ENCODE data around the gene CCDC148. TPM values are rescaled to one million over a fixed set of nuclear protein-coding genes. Genes with fewer than 3 reads are reported as not detected.

CCDC148 gene
- total RNA-seq, 1 donor from 2014 or later, result not detected

DNA sequence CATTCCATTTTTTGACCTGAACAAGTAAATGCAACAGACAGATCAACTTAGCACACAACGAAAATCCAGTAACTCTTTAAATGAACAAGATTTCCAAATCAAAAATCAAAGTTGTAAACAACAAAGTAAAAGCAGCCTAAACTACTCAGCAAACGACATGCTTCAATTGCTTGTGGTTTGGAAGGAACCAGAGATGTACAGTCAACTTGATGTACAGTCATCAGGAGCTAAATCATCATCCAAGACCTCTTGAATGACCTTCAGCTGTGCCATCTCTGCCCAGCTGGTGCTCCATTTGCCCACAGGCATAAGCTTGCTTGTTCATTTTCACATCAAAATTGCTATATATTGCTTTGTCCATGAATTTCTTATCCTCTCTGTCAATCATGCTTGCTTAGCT is 245.1 kb downstream of the CCDC148 start:
- Mint-ChIP-seq H3K27ac (no peak overlapping the region), H3K9me3 (no peaks in the 10 kb centered on the region), H3K4me3 (no peak overlapping the region), H3K4me1 (no peaks in the 10 kb centered on the region), H3K36me3 (ENCODE audit: low read depth) (no peaks in the 10 kb centered on the region), H3K27me3 (peaks cover 3% of the 10 kb centered on the region)
- intact Hi-C loops (cut with micrococcal nuclease), result no loop called here
- no peak for DNase-seq

DNA sequence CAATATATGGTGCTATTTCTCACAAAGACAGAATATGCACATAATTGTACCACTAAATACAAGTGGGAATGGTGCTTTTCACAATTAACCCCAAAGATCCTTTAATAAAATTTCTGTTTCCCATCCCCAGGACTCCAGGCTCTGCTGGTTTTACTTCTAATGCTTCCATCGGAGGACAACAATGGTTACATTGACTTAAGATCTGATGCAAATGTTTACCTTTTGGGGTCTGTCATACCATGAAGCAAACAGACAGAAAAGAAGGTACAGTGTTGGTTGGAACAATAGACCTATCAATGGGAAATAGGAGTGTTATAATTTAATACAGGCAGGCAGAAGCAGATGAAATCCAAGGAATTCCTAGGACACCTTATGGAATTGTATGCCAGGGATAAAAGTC is 249.2 kb downstream of the CCDC148 start:
- Mint-ChIP-seq H3K27me3 (peaks cover 12% of the 10 kb centered on the region), H3K9me3 (no peaks in the 10 kb centered on the region), H3K36me3 (ENCODE audit: low read depth) (no peaks in the 10 kb centered on the region), H3K27ac (no peak overlapping the region), H3K4me3 (no peak overlapping the region), H3K4me1 (no peaks in the 10 kb centered on the region)
- intact Hi-C loops (cut with micrococcal nuclease), result no loop called here
- no peak for DNase-seq

DNA sequence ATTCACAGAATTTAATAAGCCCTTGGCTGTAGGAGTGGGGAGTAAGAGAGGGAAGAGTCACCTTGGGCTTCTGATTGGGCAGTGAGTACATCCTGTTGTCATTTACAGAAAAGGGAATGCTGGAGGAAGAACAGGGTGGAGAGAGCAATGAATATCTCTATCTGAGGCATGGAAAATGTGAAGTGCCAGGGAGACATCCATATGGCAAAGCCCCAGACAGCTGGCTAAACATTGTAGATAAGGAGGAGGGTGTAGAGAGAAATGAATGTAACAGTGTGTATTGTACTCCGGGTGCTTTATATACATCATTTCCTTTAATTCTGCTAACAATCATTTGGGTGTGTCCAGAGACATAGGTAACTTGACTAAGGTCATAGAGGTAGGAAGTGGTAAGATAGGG is 251.3 kb downstream of the CCDC148 start:
- no peaks in the 10 kb centered on the region for H3K9me3 Mint-ChIP-seq
- H3K27ac Mint-ChIP-seq, result no peak overlapping the region
- DNase-seq, result no peak
- no peaks in the 10 kb centered on the region for H3K4me1 Mint-ChIP-seq
- no peak overlapping the region for H3K4me3 Mint-ChIP-seq
- intact Hi-C loops (cut with micrococcal nuclease), result no loop called here
- no peaks in the 10 kb centered on the region for H3K36me3 Mint-ChIP-seq (ENCODE audit: low read depth)
- peaks cover 14% of the 10 kb centered on the region for H3K27me3 Mint-ChIP-seq

- Mint-ChIP-seq H3K4me3 (no peak overlapping the region), H3K27me3 (peaks cover 19% of the 10 kb centered on the region), H3K4me1 (no peaks in the 10 kb centered on the region), H3K27ac (no peak overlapping the region), H3K36me3 (ENCODE audit: low read depth) (no peaks in the 10 kb centered on the region), H3K9me3 (no peaks in the 10 kb centered on the region)
- DNase-seq, result no peak
- intact Hi-C loops (cut with micrococcal nuclease), result no loop called here
Observed at GRCh38 chr2:158204741-158205165, 251.8 kb downstream of the CCDC148 start.

DNA sequence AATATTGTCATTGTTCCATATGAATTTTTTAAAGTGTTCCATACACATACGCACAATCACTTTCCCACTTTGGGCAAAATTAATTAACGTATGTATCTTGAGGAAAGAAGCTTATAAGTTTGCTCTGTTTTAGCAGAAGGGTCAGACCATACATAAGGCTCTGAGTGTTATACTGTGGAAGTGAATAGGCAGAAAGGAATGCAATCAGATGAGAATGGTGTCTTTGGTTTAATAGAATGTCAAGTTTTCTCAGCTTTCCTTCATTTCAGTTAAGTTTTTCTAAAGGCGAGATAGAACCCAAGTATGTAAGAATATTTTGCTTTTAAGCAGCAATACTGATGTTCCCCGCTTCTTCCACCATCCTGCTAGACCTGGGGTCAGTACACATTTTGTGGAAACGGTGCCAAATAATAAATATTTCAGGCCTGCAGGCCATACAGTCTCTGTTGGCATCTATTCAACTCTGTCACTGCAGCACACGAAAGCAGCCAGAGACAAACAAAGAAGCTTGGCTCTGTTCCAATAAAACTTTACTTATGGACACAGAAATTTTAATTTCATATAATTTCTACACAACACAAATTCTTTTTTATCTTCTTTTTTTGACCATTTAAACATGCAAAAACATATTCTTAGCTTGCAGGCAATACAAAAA is 254.3 kb downstream of the CCDC148 start:
- Mint-ChIP-seq H3K27ac (no peak overlapping the region), H3K4me1 (no peaks in the 10 kb centered on the region), H3K27me3 (peaks cover 24% of the 10 kb centered on the region), H3K4me3 (no peak overlapping the region), H3K36me3 (ENCODE audit: low read depth) (no peaks in the 10 kb centered on the region), H3K9me3 (no peaks in the 10 kb centered on the region)
- no peak for DNase-seq
- intact Hi-C loops (cut with micrococcal nuclease), result no loop called here

DNA sequence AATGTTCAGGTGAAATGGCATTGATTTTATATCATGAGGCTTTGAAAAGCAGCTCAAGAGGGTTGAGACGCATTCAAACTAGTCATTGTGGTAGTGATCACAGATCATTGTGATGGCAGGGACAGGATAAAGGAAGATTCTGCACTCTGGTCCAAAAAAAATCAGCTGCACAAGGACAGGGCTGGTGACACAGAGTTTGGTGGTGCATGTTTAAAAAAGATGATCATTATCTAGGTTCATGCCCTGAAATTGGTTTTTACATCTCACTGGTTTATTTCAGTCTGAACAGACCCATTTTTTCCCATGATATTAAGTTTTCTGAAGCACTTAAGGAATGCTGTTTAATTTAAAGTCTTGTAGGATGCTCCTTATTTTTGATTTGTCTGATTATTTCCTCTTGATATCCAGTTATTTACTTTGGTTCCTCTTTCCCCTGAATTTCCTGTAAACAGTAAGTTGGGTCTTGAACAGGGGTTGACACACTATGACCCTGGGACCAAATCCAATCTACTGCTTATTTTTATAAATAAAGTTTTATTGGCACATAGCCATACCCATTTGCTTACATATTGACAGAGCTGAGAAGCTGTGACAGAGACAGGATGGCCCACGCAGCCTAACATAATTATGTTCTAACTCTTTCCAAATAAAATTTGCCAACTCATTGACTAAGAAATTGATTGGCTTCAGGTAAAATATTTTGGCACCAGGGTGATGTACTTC is 256.5 kb downstream of the CCDC148 start:
- peaks cover 43% of the 10 kb centered on the region for H3K27me3 Mint-ChIP-seq
- no peaks in the 10 kb centered on the region for H3K9me3 Mint-ChIP-seq
- H3K27ac Mint-ChIP-seq, result no peak overlapping the region
- no peak overlapping the region for H3K4me3 Mint-ChIP-seq
- H3K4me1 Mint-ChIP-seq, result no peaks in the 10 kb centered on the region
- H3K36me3 Mint-ChIP-seq (ENCODE audit: low read depth), result no peaks in the 10 kb centered on the region
- no peak for DNase-seq
- intact Hi-C loops (cut with micrococcal nuclease), result loop anchor here (10.0 kb wide), 1 partner anchor 305 kb away; no protein-coding TSS in a partner anchor

GRCh38 chr2:158197940-158198339 is 258.6 kb downstream of the CCDC148 start:
- H3K27me3 Mint-ChIP-seq, result peaks cover 45% of the 10 kb centered on the region
- no peak overlapping the region for H3K4me3 Mint-ChIP-seq
- intact Hi-C loops (cut with micrococcal nuclease), result loop anchor here (10.0 kb wide), 1 partner anchor 303 kb away; no protein-coding TSS in a partner anchor
- H3K27ac Mint-ChIP-seq, result no peak overlapping the region
- H3K9me3 Mint-ChIP-seq, result no peaks in the 10 kb centered on the region
- no peaks in the 10 kb centered on the region for H3K4me1 Mint-ChIP-seq
- H3K36me3 Mint-ChIP-seq (ENCODE audit: low read depth), result no peaks in the 10 kb centered on the region
- DNase-seq, result no peak

GRCh38 chr2:158194229-158194628 is 262.3 kb downstream of the CCDC148 start:
- Mint-ChIP-seq H3K36me3 (ENCODE audit: low read depth) (no peaks in the 10 kb centered on the region), H3K27me3 (peaks cover 47% of the 10 kb centered on the region), H3K27ac (no peak overlapping the region), H3K4me1 (peaks cover 16% of the 10 kb centered on the region), H3K9me3 (no peaks in the 10 kb centered on the region), H3K4me3 (no peak overlapping the region)
- no peak for DNase-seq
- intact Hi-C loops (cut with micrococcal nuclease), result loop anchor here (10.0 kb wide), 1 partner anchor 299 kb away; no protein-coding TSS in a partner anchor

GRCh38 chr2:158192515-158193443 is 263.8 kb downstream of the CCDC148 start:
- intact Hi-C loops (cut with micrococcal nuclease), result loop anchor here (10.0 kb wide), 1 partner anchor 298 kb away; no protein-coding TSS in a partner anchor
- Mint-ChIP-seq H3K27me3 (peaks cover 41% of the 10 kb centered on the region), H3K4me1 (peaks cover 16% of the 10 kb centered on the region), H3K27ac (no peak overlapping the region), H3K36me3 (ENCODE audit: low read depth) (no peaks in the 10 kb centered on the region), H3K9me3 (no peaks in the 10 kb centered on the region), H3K4me3 (no peak overlapping the region)
- DNase-seq, result no peak

- Mint-ChIP-seq H3K36me3 (ENCODE audit: low read depth) (no peaks in the 10 kb centered on the region), H3K27ac (peak overlapping the region; percentile 71), H3K4me1 (peaks cover 16% of the 10 kb centered on the region), H3K9me3 (no peaks in the 10 kb centered on the region), H3K4me3 (peak overlapping the region; percentile 58), H3K27me3 (peaks cover 29% of the 10 kb centered on the region)
- intact Hi-C loops (cut with micrococcal nuclease), result loop anchor here (1.0 to 10.0 kb wide), 2 partner anchors 265 to 296 kb away; partner anchors contain the start of genes CCDC148 and PKP4
- peak; percentile 77 for DNase-seq
Observed at GRCh38 chr2:158191076-158191895, 265.3 kb downstream of the CCDC148 start.

GRCh38 chr2:158189526-158189925 is 267.0 kb downstream of the CCDC148 start:
- Mint-ChIP-seq H3K9me3 (no peaks in the 10 kb centered on the region), H3K4me1 (peaks cover 16% of the 10 kb centered on the region), H3K27ac (no peak overlapping the region), H3K27me3 (peaks cover 25% of the 10 kb centered on the region), H3K4me3 (no peak overlapping the region), H3K36me3 (ENCODE audit: low read depth) (no peaks in the 10 kb centered on the region)
- DNase-seq, result no peak
- intact Hi-C loops (cut with micrococcal nuclease), result no loop called here

DNA sequence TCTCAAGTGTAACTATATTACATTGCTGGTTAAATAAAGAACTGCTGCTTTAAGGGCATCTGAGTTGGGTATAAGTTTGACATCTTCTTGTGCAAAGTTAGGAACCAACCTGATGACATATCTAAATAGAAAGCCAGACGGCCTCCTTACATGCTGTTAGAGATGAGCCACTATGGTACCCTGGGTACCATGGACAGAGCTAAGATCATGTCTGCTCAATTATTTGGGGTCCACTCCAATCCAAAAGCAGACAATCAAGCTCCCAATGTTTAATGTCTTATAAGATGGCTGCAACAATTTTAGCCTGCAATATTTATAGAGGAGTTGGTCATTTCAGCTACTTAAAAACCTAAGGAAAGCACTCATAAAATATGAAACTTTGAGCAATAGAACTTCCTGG is 268.6 kb downstream of the CCDC148 start:
- Mint-ChIP-seq H3K27me3 (peaks cover 28% of the 10 kb centered on the region), H3K4me3 (no peak overlapping the region), H3K4me1 (peaks cover 16% of the 10 kb centered on the region), H3K27ac (no peak overlapping the region), H3K9me3 (no peaks in the 10 kb centered on the region), H3K36me3 (ENCODE audit: low read depth) (no peaks in the 10 kb centered on the region)
- intact Hi-C loops (cut with micrococcal nuclease), result no loop called here
- no peak for DNase-seq

Measured in activated CD4-positive, alpha-beta T cell treated with anti-CD3 and anti-CD28 coated beads, Interleukin-2, amount 10 ng/mL, durations not matched to agents 24 days and 14 days (primary cell).